Lower lobe of right lung (tissue), 2 donors: Measurements from ENCODE around the gene HOXB9. TPM values are rescaled to one million over a fixed set of nuclear protein-coding genes. Genes with fewer than 3 reads are reported as not detected.

ENCODE experiments used
- ATAC-seq, 2 donors: fragments of 200-7000 bp; cut with Tn5 transposase; one replicate each; pipeline ENCODE4 v1.9.1; 2020 to 2022; ENCODE audit warnings: mild to moderate bottlenecking in 2 of 2, moderate library complexity in 2 of 2
- DNase-seq: peaks from one replicate; pipeline ENCODE4 v3.0.0-alpha.2; 2020
- H3K27ac ChIP-seq: fragments of 200-600 bp; one replicate; pipeline ENCODE4 v1.8.0; 2022
- H3K27me3 ChIP-seq: fragments of 200-600 bp; one replicate; pipeline ENCODE4 v1.8.0; 2022; ENCODE audit warnings: low read depth
- H3K36me3 ChIP-seq: fragments of 200-600 bp; one replicate; pipeline ENCODE4 v1.8.0; 2022; ENCODE audit warnings: mild to moderate bottlenecking
- H3K4me1 ChIP-seq: fragments of 200-600 bp; one replicate; pipeline ENCODE4 v1.8.0; 2022
- H3K4me3 ChIP-seq: fragments of 200-600 bp; one replicate; pipeline ENCODE4 v1.8.0; 2022; ENCODE audit warnings: mild to moderate bottlenecking
- H3K9me3 ChIP-seq: fragments of 200-600 bp; one replicate; pipeline ENCODE4 v1.8.0; 2022
- intact Hi-C: fragments of 100-400 bp; cut with DNase I; formaldehyde crosslinking; loops from one replicate; pipeline ENCODE4 v1.11.0; 2022
- microRNA-seq: library from miRNA; unstranded; fragments of <30 nt; microRNA quantifications from one replicate; pipeline ENCODE4 v1.2.0, GENCODE V29; 2020; ENCODE audit warnings: borderline number of aligned reads
- total RNA-seq: library from RNA; stranded (reverse); fragmentation: NEBNext Ultra II Directional; extraction: Animal tissue kit (Norgen Biotek cat#: 25700); gene quantifications from one replicate; pipeline ENCODE4 v1.2.1, GENCODE V29; 2021
- TF ChIP-seq, protein P1 (sequence below): fragments of 200-600 bp; IDR thresholded peaks from one replicate; pipeline ENCODE4 v1.8.0; 2022; ENCODE audit warnings: antibody characterized with exemption, mild to moderate bottlenecking
- donor health status: DM: no; HTN: yes; CAD: no; lungs with severe emphysema.

The HOXB9 gene
- total RNA-seq, 1 donor from 2014 or later, result not detected

DNA sequence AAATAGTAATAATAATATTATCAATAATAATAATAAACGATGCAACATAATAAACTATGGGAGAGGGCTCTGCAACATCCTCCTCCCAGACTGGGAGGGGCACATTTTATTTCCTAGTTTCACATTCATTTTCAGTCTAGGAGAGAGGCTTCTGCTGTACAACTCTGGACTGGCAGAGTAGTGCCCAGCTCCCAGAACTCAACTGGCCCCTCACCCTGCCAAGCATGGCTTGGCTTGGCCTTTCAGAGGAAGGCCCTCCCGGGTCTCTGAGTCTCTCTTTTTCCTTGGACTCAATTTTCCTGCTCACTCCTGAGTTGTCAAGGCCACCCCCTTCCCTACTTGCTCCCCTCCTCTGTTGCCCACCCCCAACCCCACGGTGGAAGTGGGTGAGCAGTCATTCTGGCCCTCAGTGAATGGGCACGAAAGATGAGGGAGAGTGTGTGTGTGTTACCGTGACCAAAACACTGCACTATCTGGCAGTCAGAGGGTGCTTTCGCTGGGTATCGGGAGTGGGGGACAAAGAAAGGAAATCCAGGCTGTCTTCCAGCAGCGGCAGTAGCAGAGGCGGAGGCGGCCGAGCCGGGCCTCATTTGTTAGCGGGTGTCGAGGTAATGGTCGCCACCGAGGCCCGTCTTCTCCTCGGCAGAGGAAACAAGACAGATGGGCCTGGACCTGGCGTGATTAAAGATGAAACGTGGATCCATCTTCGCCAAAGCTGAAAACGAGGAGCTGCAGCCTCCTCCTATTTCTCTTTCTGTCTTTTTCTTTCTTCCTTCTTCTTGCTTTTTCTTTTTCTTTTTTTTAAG is 50.3 kb downstream of the HOXB9 start:
- TF ChIP-seq, protein P1, sequence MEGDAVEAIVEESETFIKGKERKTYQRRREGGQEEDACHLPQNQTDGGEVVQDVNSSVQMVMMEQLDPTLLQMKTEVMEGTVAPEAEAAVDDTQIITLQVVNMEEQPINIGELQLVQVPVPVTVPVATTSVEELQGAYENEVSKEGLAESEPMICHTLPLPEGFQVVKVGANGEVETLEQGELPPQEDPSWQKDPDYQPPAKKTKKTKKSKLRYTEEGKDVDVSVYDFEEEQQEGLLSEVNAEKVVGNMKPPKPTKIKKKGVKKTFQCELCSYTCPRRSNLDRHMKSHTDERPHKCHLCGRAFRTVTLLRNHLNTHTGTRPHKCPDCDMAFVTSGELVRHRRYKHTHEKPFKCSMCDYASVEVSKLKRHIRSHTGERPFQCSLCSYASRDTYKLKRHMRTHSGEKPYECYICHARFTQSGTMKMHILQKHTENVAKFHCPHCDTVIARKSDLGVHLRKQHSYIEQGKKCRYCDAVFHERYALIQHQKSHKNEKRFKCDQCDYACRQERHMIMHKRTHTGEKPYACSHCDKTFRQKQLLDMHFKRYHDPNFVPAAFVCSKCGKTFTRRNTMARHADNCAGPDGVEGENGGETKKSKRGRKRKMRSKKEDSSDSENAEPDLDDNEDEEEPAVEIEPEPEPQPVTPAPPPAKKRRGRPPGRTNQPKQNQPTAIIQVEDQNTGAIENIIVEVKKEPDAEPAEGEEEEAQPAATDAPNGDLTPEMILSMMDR, result no peak
- Histone ChIP-seq H3K4me1 (peaks cover 21% of the 10 kb centered on the region), H3K36me3 (no peaks in the 10 kb centered on the region), H3K27me3 (peaks cover 81% of the 10 kb centered on the region), H3K4me3 (peak overlapping the region; percentile 62), H3K9me3 (no peaks in the 10 kb centered on the region), H3K27ac (peak overlapping the region; percentile 92)
- ATAC-seq (no peak), DNase-seq (no peak)
- intact Hi-C loops, result no loop called here

DNA sequence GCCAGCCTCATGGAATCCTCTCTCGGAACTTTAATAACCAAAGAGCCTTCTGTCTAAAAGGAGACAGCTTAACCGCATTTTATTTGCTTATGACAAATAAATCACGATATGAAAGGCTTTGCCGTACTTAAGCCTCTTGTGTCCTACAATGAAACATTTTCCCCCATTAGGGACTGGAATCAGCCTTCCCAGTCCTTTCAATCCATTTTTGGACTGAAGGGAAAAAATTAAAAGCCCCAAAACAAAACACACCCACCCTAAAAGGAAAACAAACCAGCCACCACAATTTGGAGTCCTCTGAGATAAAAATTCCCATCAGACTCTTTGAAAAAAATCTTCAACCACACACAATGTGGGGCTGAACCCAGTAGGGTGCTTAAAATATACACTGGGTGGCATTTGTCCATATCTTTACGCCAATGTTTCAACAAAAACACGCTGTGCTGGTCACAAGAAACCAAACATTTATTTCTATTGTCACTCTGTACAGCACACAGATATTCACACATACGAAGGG is 51.0 kb downstream of the HOXB9 start:
- Histone ChIP-seq H3K9me3 (no peaks in the 10 kb centered on the region), H3K27ac (peak overlapping the region; percentile 92), H3K4me1 (peaks cover 21% of the 10 kb centered on the region), H3K4me3 (peak overlapping the region; percentile 62), H3K36me3 (no peaks in the 10 kb centered on the region), H3K27me3 (peaks cover 81% of the 10 kb centered on the region)
- TF ChIP-seq, protein P1, result no peak
- intact Hi-C loops, result no loop called here
- no peak for DNase-seq
- ATAC-seq, result no peak

GRCh38 chr17:48574505-48575065 is 51.6 kb downstream of the HOXB9 start:
- no peak for ATAC-seq
- Histone ChIP-seq H3K36me3 (no peaks in the 10 kb centered on the region), H3K27me3 (peaks cover 81% of the 10 kb centered on the region), H3K9me3 (no peaks in the 10 kb centered on the region), H3K4me1 (peaks cover 21% of the 10 kb centered on the region), H3K27ac (peak overlapping the region; percentile 92), H3K4me3 (peak overlapping the region; percentile 62)
- TF ChIP-seq, protein P1, result no peak
- intact Hi-C loops, result no loop called here
- no peak for DNase-seq

GRCh38 chr17:48571826-48572417 is 54.2 kb downstream of the HOXB9 start:
- peak overlapping the region; percentile 30 for H3K4me3 ChIP-seq
- intact Hi-C loops, result no loop called here
- no peaks in the 10 kb centered on the region for H3K9me3 ChIP-seq
- H3K27ac ChIP-seq, result peak overlapping the region; percentile 92
- no peaks in the 10 kb centered on the region for H3K36me3 ChIP-seq
- DNase-seq, result no peak
- no peak for ATAC-seq
- peaks cover 86% of the 10 kb centered on the region for H3K27me3 ChIP-seq
- TF ChIP-seq, protein P1, result no peak
- peaks cover 25% of the 10 kb centered on the region for H3K4me1 ChIP-seq

Small RNA genes within 50 kb of the gene (microRNA-seq; reads per million reads assigned to microRNA genes)
- gene MIR196A1, result not detected

Other genes starting within 250 kb of the HOXB9 start
- gene SKAP1, start 196.1 kb downstream of the HOXB9 start, total RNA-seq, result 6.4 TPM
- not detected for gene HOXB1, start 95.3 kb downstream of the HOXB9 start, total RNA-seq
- gene HOXB2, start 81.2 kb downstream of the HOXB9 start, total RNA-seq, result 5.6 TPM
- 5.8 TPM for gene HOXB4, start 48.0 kb downstream of the HOXB9 start, total RNA-seq
- 11.3 TPM for gene HOXB3, start 36.1 kb downstream of the HOXB9 start, total RNA-seq
- gene HOXB5, start 32.6 kb downstream of the HOXB9 start, total RNA-seq, result 3.9 TPM
- gene HOXB6, start 21.4 kb downstream of the HOXB9 start, total RNA-seq, result 4.4 TPM
- gene HOXB7, start 15.3 kb downstream of the HOXB9 start, total RNA-seq, result 2.4 TPM
- gene HOXB8, start 11.1 kb downstream of the HOXB9 start, total RNA-seq, result 0.21 TPM
- not detected for gene PRAC1, start 96.2 kb upstream of the HOXB9 start, total RNA-seq
- not detected for gene PRAC2, start 96.8 kb upstream of the HOXB9 start, total RNA-seq
- not detected for gene HOXB13, start 102.4 kb upstream of the HOXB9 start, total RNA-seq
- gene TTLL6, start 190.9 kb upstream of the HOXB9 start, total RNA-seq, result 2.7 TPM
- 174 TPM for gene CALCOCO2, start 204.7 kb upstream of the HOXB9 start, total RNA-seq